Measurements from ENCODE around the gene PLXDC2.

PLXDC2 gene

DNA sequence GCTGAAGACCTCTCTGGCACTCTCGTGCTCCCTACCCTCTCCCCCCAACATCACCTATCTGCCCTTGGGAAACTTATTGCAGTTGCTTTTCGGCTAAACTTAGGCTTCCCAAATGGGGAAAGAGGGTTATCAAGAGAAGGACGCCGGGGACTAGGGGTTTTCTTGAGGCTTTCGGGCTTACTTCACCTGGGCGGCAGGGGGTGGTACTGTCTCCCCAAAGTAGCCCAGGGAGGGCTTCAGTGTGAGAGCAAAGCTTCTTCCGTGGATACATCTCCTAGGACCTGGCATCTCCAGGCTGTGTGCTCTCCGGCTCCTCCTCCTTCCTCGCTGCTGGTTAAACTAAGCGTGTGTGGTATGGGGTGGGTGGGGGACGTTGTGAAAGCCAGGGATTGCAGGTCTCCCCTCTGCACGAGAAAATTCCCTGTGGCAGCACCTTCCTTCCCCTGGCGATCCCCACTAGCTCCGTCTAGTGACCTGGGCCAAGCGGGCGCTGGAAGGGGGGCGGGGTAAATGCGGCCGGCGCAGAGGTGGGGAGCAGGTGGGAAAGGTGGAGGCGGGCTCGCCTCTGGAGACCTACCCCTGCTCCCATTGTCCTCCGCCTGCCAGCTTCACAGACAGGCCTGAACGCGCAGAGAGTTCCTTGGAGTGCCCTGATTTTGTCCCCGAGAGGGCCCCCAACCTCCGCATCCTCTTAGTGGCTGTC lies 1.1 kb downstream of the PLXDC2 start:
- DNase-seq = no peak

DNA sequence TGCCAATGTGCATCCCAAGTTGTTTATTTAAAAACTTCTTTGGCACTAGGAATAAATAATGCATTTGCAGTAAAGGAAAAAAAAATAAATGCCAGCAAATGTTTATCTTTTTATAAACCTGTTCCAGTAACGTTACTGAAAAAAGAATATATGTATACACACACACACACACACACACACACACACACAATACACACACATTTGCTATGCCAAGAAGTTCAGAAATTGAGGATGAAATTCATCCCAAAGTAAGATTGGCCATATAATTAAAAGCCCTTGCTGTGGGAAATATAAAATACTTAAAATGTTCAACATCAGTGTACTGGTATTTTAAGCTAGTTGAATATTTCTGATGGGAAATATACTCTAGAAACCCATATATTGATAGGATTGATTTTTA lies 2.6 kb downstream of the PLXDC2 start:
- no peak for DNase-seq

DNA sequence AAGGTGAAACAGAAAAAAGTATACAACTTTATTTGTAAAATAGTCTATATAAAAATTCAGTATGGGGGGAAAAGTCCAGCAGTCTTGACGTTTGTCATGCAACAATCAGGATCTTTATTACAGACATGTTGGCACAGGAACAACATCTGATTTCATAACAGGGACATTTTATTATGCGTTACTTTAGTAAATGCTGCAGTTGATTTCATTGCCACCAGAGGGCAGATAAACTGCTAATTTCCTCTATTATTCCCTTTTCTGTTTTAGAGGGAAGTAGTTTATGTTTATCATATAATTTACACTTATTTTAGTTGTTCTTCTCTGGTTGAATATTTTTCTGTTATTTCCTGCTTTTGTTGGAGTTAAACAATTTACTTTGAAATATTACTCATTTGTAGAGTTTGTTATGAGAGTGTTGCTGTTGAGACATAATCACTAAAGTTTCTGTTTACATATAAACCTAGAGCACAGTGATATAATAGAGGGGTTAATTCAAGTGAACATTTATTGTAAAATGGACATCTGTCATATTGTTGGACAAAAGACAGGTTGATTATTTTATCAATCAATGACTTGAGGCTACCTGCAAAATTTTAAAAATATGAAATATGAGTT lies 3.3 kb downstream of the PLXDC2 start:
- no peak for DNase-seq

DNA sequence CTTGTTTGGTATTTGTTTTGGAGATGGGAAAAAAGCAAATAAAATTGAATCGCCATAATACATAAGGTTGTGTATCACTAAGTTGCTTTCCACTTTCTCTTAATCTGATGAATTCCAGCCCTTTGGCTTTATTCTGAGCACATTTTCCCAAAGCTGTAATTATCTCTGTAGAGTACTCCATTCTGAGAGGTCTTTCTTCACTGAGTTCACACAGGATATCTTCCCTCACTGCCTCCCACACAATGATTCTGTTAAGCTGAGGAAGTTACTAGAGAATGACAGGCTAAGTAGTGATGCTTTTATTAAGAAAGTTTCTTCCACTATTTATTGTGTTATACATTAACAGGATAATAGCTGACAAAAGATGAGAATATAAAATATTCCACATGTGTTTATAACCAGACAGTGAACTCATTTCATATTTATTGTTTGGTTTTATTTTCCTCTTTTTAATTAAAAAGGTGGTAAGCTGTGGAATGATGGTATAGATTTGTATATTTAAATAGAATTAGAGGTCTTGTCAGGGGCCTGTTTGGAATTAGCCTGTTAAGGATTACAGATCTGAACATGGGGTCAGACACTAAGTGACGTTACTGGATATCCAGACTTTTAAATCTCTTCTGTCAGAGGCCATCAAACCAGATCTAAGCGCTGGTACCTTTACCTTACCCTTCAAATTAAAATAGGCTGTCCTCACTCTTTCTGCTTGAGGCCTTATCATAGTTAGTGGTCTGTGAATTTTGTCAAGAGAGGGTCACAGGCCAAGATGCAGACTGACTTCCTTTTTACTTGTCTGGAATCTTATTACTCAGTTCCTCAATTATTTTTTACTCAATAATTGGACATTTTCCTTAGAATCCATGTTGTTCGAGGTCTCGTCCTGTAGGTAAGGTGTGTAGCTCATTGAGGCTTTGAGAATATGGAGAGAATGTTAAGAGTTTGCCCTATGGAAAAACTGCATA lies 8.4 kb downstream of the PLXDC2 start:
- no peak for DNase-seq

- no peak for DNase-seq
Observed at GRCh38 chr10:19825700-19826099, 9.5 kb downstream of the PLXDC2 start.

DNA sequence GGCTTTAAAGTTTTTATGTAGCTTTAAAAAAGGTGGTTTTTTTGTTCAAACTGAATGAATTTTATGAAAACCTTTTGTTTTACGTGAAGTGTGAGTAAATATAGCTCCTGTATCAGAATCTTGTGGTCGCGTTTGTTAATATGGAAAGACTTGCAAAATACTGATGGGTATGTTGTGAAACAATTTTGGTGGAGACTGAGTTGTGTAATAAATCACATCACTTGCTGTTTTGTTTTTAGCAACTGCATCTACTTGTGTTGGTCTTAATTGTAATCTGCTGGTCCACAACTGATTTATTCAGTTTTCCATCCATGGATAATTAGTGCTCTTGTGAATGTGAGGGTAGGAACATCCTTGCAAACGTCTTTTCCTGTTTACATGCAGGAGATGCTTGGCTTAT lies 10.5 kb downstream of the PLXDC2 start:
- no peak for DNase-seq

DNA sequence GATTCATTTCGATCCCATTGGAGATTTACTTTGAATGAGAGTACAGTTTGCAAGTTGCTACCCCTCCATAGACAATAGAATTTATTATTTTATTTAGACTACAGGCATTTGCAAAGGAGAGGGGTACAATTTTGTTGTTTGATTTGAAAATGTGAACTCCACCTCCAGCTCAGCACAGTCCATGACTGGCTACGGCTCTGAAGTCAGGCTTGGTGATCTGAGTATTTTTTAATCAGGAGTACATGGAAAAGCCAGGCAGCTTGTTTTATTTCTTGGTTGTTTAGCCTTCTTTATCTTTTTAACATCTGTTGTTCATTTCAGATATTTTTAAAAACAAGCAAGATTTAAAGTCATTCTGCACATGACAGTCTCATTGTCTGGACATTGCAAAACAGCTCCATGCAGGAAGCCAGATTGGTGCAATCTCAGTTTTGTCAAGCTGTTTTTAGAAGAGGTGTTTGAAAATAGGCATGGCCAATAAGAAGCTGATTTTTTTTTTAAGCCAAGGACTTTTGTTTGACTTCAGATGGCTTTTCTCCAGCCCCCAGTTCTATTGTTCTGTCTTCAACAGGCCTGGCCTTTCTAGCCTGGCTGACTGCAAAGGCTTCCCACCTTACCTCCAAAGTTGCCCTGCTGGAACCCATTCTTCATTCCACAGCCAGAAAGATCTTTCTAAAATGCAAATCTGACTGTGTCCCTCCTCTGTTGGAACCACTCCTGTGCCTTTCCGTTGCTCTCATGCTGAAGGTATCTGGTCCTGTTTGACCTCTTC lies 12.2 kb downstream of the PLXDC2 start:
- no peak for DNase-seq

GRCh38 chr10:19832699-19833098 lies 16.5 kb downstream of the PLXDC2 start:
- DNase-seq = no peak

DNA sequence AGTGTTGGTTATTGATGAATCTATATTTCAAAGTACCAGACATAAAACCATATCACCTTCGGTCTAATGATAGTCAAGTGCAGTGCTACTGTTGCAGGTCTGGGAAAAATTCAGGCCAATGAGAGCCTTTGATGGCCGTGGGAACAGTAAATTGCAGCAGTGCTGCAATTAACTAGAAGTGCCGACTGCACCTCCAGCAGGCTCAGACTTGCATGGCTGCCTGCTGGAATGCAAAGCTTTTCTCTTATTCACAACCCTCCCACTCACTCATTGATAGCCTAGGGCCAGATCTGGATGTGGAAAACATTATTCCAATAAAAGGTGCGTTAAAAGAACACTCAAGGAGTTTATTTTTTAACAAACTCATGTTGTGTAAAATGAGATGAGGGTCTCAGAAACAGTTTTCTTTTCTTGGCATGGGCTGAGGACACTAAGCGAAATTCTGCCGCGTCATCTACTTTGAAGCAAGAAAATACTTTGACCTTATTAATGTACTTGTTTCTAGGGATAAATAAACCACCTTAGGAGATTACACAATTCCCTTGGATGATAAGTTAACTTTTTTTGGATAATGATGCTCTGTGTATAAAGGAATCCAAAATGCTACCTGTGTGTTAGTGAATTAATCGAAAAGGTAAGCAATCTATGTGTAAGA lies 17.1 kb downstream of the PLXDC2 start:
- no peak for DNase-seq

DNA sequence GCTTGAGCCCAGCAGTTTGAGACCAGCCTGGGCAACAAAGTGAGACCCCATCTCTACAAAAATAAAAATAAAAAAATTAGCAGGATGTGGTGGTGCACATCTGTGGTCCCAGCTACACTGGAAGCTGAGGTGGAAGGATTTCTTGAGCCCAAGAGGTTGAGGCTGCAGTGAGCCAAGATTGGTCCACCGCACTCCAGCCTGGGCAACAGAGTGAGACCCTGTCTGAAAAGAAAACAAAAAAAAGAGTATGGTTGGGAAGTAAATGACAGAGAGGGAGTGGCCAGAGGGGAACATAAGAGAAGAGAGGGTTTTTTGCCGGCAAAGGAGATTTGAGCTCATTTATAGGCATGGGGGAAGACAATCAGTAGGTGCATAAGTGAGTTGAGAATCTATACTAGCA lies 19.7 kb downstream of the PLXDC2 start:
- DNase-seq = no peak

DNA sequence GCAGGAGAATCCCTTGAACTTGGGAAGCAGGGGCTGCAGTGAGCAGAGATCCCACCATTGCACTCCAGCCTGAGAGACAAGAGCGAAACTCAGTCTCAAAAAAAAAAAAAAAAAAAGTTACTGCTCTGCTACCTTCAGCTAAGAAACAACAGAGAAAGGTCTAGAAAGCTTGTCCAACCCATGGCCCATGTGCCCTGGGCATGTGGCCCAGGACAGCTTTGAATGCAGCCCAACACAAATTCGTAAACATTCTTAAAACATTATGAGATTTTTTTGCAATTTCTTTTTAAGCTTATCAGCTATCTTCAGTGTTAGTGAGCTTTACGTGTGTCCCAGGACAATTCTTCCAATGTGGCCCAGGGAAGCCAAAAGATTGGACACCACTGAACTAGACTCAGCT lies 22.9 kb downstream of the PLXDC2 start:
- no peak for DNase-seq

GRCh38 chr10:19839552-19839951 lies 23.3 kb downstream of the PLXDC2 start:
- no peak for DNase-seq

GRCh38 chr10:19840776-19841175 lies 24.5 kb downstream of the PLXDC2 start:
- DNase-seq = no peak

GRCh38 chr10:19843487-19843886 lies 27.3 kb downstream of the PLXDC2 start:
- DNase-seq = no peak

DNA sequence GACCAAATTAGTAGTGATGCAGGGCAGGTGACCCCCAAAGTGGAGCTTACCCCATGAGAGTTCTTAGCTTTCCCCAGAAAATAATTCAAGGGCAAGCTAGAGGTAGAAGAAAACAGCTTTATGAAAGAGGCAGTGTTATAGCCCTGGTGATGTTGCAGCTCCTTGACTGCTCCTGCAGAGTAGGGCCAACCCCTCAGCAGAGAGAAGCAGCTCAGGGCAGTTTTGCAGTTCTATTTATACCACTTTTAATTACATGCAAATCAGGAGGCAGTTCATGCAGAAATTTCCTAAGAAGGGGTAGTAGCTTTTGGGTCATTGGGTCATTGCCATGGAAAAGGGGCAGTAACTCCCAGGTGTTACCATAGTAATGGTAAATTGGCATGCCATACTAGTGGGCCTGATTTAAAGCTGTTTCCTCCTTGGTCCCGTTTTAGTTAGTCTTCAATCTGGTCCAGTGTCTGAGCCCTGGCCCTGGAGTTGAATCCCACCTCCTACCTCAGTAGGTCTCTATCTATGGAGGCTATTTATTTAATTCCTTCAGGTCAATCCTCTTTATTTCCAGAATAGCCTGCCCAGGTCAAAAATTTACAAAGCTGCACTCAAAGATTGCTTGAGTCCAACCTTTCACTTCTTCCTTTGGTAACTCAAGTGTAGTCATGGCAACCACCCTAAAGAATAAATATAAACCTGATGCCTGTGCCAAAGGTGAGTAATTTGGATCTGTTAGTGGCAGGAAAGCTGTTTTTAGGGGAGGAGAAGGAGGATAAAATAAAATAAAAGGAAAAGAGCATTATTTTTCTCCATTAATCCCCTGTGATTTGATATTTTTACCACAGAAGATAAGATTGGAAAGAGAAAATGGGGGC lies 29.5 kb downstream of the PLXDC2 start:
- DNase-seq = no peak

DNA sequence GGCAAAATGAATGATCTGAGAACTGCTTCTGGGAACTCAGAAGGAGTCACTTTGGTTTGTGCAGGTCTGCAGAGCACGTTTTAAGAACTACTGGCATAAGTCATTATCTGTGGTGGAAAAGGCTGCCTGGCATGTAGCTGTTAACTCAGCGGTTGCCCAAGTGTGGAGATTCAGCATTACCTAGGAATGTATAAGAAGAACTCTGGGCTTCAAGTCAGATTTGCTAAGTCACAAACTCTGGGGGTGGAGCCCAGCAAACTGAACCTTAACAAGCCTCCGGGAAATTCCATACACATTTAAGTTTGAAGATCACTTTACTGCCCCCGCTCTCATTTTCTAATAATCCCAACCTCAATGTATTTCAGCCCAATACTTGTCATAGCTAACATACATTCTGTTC lies 31.1 kb downstream of the PLXDC2 start:
- no peak for DNase-seq

GRCh38 chr10:19848226-19848985 lies 32.2 kb downstream of the PLXDC2 start:
- DNase-seq = no peak

GRCh38 chr10:19853831-19854230 lies 37.6 kb downstream of the PLXDC2 start:
- no peak for DNase-seq

DNA sequence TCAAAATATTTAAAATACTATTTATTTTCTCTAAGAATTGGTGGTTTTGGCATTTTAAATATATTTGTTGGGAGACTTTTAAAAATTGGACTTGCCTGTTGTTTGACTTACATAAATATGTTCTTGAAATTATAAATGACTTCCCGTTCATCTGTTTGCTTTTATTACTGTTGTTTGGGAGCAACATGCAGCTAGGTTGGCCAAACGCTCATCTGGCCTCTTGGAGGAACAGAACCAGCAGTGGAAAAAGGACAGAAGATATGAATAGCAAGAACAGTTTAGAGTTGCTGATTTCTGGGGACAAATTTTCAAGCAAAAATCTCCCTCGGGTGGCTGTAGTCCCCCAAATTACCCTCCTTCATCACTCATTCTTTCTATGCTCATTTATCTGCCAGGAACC lies 41.6 kb downstream of the PLXDC2 start:
- no peak for DNase-seq

- no peak for DNase-seq
Observed at GRCh38 chr10:19860107-19860506, 43.9 kb downstream of the PLXDC2 start.
